Keratinocyte (primary cell): Measurements from ENCODE around the gene TMEM134.

Source experiments
- CTCF ChIP-seq, 3 experiments: IDR thresholded peaks in 1 of 3; conservative IDR thresholded peaks in 1 of 3; optimal IDR thresholded peaks in 1 of 3; 2 replicates in 2 of 3; 3 replicates in 1 of 3; pipeline versions ENCODE3 to v1.5.1; 2011; ENCODE audit warnings: low read length in 3 of 3, mild to moderate bottlenecking in 3 of 3, moderate library complexity in 2 of 3, control low read depth in 1 of 3, inconsistent platforms in 1 of 3; ENCODE audit not compliant: insufficient read depth in 2 of 3; ENCODE audit errors: extremely low read depth in 1 of 3
- EZH2 ChIP-seq: IDR thresholded peaks from one replicate; pipeline ENCODE4 v1.6.1; 2012; ENCODE audit warnings: inconsistent platforms, mild to moderate bottlenecking, low read length, moderate library complexity

GRCh38 chr11:67504005-67504949 lies 35.2 kb upstream of the TMEM134 start:
- TF ChIP-seq CTCF (optimal IDR thresholded peaks at IDR 0.05 in 1 of 3, IDR thresholded peaks at IDR 0.05 in 1 of 3, conservative IDR thresholded peaks at IDR 0.05 in 1 of 3; ENCODE audit: extremely low read depth in 1 of 3, insufficient read depth in 2 of 3, low read length in 3 of 3) (no peak), EZH2 (no peak)
